ENCODE results near the gene RAPGEF4.

GRCh38 chr2:172921532-172922236 is 186.0 kb downstream of the RAPGEF4 start:
- no peak for TF ChIP-seq CTCF (conservative IDR thresholded peaks at IDR 0.05)
- no peak for TF ChIP-seq EZH2 (IDR thresholded peaks at IDR 0.05; ENCODE audit: low read depth)
